ENCODE data around the gene SMIM10. TPM values are rescaled to one million over a fixed set of nuclear protein-coding genes. Genes with fewer than 3 reads are reported as not detected.

SMIM10 gene
- total RNA-seq, 4 donors from 2014 or later: 8.9 to 12.9 (median 11.6) TPM

DNA sequence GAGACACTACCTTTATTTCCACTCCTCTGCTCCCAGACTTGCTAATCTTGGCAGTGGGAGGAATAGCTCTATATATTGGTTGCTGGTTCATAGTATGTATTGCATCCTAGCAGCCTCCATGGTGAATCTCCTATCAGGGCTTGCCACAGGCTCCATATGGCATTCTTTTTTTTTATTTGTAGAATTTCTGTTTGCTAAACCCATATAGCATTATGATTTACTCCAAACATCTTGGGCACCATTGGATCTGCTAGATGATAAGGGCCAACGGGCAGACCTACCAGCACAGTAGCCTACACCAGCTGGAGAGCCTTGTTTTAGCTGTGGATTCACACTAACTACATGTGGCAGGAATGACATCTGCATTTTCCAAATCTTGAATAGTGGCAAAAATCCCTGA is 6.9 kb downstream of the SMIM10 start:
- WGBS: 18% methylated on average over 1 of the region's 1 CpG
- no peak for DNase-seq (ENCODE audit: extremely low spot score)
- peaks cover 0 to 3% (median 0%) of the 10 kb centered on the region in 4 donors for H3K27me3 ChIP-seq
- H3K4me1 ChIP-seq: peaks cover 0 to 19% (median 16%) of the 10 kb centered on the region in 4 donors
- intact Hi-C loops (cut with DNase I): loop anchor here (2.0 to 10.0 kb wide), 2 partner anchors 29 to 183 kb away; no protein-coding TSS in a partner anchor
- no peaks in the 10 kb centered on the region for H3K9me3 ChIP-seq
- H3K4me3 ChIP-seq: no peak overlapping the region
- H3K27ac ChIP-seq (replicated peaks in 1 of 4): no peak overlapping the region
- no peak for TF ChIP-seq POLR2A (IDR thresholded peaks at IDR 0.05; ENCODE audit: low read depth)
- TF ChIP-seq EP300 (IDR thresholded peaks at IDR 0.05): no peak
- TF ChIP-seq, protein P1, sequence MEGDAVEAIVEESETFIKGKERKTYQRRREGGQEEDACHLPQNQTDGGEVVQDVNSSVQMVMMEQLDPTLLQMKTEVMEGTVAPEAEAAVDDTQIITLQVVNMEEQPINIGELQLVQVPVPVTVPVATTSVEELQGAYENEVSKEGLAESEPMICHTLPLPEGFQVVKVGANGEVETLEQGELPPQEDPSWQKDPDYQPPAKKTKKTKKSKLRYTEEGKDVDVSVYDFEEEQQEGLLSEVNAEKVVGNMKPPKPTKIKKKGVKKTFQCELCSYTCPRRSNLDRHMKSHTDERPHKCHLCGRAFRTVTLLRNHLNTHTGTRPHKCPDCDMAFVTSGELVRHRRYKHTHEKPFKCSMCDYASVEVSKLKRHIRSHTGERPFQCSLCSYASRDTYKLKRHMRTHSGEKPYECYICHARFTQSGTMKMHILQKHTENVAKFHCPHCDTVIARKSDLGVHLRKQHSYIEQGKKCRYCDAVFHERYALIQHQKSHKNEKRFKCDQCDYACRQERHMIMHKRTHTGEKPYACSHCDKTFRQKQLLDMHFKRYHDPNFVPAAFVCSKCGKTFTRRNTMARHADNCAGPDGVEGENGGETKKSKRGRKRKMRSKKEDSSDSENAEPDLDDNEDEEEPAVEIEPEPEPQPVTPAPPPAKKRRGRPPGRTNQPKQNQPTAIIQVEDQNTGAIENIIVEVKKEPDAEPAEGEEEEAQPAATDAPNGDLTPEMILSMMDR (IDR thresholded peaks at IDR 0.05): no peak
- TF ChIP-seq POLR2AphosphoS5 (IDR thresholded peaks at IDR 0.05): no peak
- H3K36me3 ChIP-seq: no peaks in the 10 kb centered on the region

DNA sequence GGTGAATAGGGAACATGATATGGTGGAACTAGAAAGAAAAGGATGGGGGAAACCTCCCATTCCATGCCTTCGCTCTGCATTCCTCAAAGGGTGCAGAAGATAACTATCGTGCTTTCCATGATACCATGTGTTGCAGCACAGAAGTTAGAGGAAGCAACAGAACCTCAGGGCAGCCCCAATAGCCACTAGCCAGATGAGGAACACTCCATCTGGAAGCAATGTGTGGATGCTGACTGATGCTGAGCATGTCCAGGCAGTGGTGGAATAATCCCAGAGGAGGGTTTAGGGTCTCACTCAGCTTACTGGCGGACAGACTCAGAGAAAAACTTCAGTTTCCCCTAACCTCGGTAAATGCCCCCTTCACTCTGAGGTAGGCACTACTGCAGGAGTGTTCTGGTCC is 7.5 kb downstream of the SMIM10 start:
- Histone ChIP-seq H3K9me3 (no peaks in the 10 kb centered on the region), H3K27ac (replicated peaks in 1 of 4) (no peak overlapping the region), H3K4me1 (peaks cover 0 to 19% (median 14%) of the 10 kb centered on the region in 4 donors), H3K4me3 (no peak overlapping the region), H3K27me3 (peaks cover 0 to 2% (median 0%) of the 10 kb centered on the region in 4 donors), H3K36me3 (no peaks in the 10 kb centered on the region)
- no peak for DNase-seq (ENCODE audit: extremely low spot score)
- WGBS: 86% methylated on average over 4 of the region's 4 CpGs
- intact Hi-C loops (cut with DNase I): loop anchor here (2.0 to 10.0 kb wide), 2 partner anchors 29 to 183 kb away; no protein-coding TSS in a partner anchor
- TF ChIP-seq POLR2AphosphoS5 (IDR thresholded peaks at IDR 0.05): no peak
- no peak for TF ChIP-seq EP300 (IDR thresholded peaks at IDR 0.05)
- no peak for TF ChIP-seq POLR2A (IDR thresholded peaks at IDR 0.05; ENCODE audit: low read depth)
- TF ChIP-seq, protein P1 (IDR thresholded peaks at IDR 0.05): no peak

DNA sequence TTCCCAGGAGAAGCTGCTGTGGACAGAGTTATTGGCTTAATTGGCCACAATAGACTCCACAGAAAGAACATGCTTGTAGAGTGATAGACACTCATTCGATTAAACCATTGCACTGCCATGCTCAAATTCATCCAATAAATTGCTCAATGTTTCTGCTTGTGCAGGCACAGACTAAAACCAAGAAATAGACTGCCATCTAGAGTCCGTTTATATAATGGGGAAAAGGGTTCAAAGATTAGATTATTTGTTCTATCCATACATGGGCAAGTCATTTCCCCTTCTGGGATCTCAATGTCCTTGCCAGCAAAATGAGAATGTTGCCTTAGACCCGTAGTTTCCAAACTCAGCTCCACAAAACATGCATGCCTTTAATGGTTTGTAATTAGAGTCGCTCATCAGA is 8.7 kb downstream of the SMIM10 start:
- no peak for TF ChIP-seq EP300 (IDR thresholded peaks at IDR 0.05)
- TF ChIP-seq, protein P1 (IDR thresholded peaks at IDR 0.05): peak; percentile 43 to 54 (median 46)
- Histone ChIP-seq H3K36me3 (no peaks in the 10 kb centered on the region), H3K27ac (replicated peaks in 1 of 4) (peak overlapping the region in 3 of 4 donors; percentile 50 to 59 (median 57)), H3K27me3 (peaks cover 0 to 5% (median 0%) of the 10 kb centered on the region in 4 donors), H3K4me3 (no peak overlapping the region), H3K9me3 (no peaks in the 10 kb centered on the region), H3K4me1 (peaks cover 0 to 19% (median 17%) of the 10 kb centered on the region in 4 donors)
- 25% methylated on average over 4 of the region's 4 CpGs for WGBS
- no peak for DNase-seq (ENCODE audit: extremely low spot score)
- intact Hi-C loops (cut with DNase I): loop anchor here (2.0 to 10.0 kb wide), 2 partner anchors 31 to 185 kb away; no protein-coding TSS in a partner anchor

DNA sequence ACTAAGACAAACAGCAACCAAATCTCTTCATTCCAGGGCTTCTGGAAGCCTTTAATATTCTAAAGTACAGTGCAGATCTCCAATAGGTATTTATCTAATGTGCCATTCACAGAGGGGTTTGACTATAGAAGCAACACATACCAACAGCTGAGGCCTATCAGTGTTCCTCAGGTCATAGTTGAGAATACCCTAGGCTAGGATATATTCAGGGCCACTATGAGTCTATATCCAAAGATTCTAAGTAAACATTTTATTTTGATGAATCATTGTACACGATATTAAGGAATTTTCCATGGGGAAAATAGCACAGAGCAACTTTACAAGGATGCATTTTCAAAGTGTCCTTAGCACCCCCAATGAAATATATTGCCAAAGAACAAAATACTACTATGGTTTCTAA is 9.7 kb downstream of the SMIM10 start:
- H3K27ac ChIP-seq (replicated peaks in 1 of 4): peak overlapping the region; percentile 48 to 59 (median 54)
- intact Hi-C loops (cut with DNase I): no loop called here
- H3K9me3 ChIP-seq: no peaks in the 10 kb centered on the region
- 46% methylated on average over 1 of the region's 1 CpG for WGBS
- no peak overlapping the region for H3K4me3 ChIP-seq
- TF ChIP-seq POLR2AphosphoS5 (IDR thresholded peaks at IDR 0.05): no peak
- no peak for TF ChIP-seq POLR2A (IDR thresholded peaks at IDR 0.05; ENCODE audit: low read depth)
- no peak for TF ChIP-seq EP300 (IDR thresholded peaks at IDR 0.05)
- TF ChIP-seq, protein P1 (IDR thresholded peaks at IDR 0.05): no peak
- H3K27me3 ChIP-seq: peaks cover 0 to 5% (median 0%) of the 10 kb centered on the region in 4 donors
- DNase-seq (ENCODE audit: extremely low spot score): no peak
- no peaks in the 10 kb centered on the region for H3K36me3 ChIP-seq
- peaks cover 0 to 19% (median 17%) of the 10 kb centered on the region in 4 donors for H3K4me1 ChIP-seq

All from esophagus muscularis mucosa (tissue), 4 donors.